HAP-1 (cell line): ENCODE data around the gene SLC26A11.
"Not testable (repeated sequence)": the region's sequence is repeated elsewhere in the genome, so short reads cannot be mapped to it uniquely, and the experiment has no call there.

ENCODE experiments used
- DNase-seq, 2 experiments: peaks; one replicate each; pipeline ENCODE4 v3.0.0-alpha.2; 2016 to 2020; ENCODE audit warnings: low spot score in 2 of 2
- H3K27me3 ChIP-seq: fragments of 250-450 bp; sonication (Bioruptor Pico); 2 replicates; pipeline ENCODE4 v1.5.1; 2020; ENCODE audit warnings: low read depth, mild to moderate bottlenecking, moderate library complexity
- H3K36me3 ChIP-seq: fragments of 250-450 bp; sonication (Bioruptor Pico); replicated peaks from 2 replicates; pipeline ENCODE4 v1.5.1; 2020; ENCODE audit warnings: mild to moderate bottlenecking
- H3K4me1 ChIP-seq: fragments of 250-450 bp; sonication (Bioruptor Pico); 2 replicates; pipeline ENCODE4 v1.5.1; 2020; ENCODE audit warnings: mild to moderate bottlenecking
- H3K4me3 ChIP-seq: fragments of 250-450 bp; sonication (Bioruptor Pico); 2 replicates; pipeline ENCODE4 v1.5.1; 2020; ENCODE audit warnings: mild to moderate bottlenecking, moderate library complexity
- H3K9me3 ChIP-seq: fragments of 250-450 bp; sonication (Bioruptor Pico); 2 replicates; pipeline ENCODE4 v1.5.1; 2020; ENCODE audit warnings: mild to moderate bottlenecking, moderate library complexity
- in situ Hi-C: fragments of 300-500 bp; cut with MboI; formaldehyde crosslinking; loops from 3 replicates; pipeline ENCODE4 v1.14.3; 2020; ENCODE audit warnings: low sequenced_read_pairs, inconsistent platforms, mixed read lengths

SLC26A11 gene

DNA sequence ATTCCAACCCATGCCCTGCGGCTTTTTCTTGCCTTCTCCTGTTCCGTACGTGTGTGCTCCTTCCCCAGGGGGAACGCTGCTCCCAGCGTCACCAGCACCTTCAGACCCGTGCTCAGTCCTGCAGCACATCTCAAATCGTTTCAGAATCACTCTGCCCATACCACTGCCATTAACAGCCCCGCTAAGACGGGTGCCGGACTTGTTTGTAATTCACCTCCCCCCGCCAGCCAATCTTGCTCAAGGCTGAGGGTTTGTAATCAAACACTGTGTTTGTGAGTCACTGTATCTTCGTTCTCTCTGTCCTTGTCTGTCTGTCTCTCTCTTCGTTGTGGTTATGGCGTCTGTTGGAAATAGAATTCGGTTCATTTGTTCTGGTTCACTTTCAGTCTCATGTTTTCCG, 33.1 kb upstream of the SLC26A11 start:
- no peak overlapping the region for H3K4me3 ChIP-seq

DNA sequence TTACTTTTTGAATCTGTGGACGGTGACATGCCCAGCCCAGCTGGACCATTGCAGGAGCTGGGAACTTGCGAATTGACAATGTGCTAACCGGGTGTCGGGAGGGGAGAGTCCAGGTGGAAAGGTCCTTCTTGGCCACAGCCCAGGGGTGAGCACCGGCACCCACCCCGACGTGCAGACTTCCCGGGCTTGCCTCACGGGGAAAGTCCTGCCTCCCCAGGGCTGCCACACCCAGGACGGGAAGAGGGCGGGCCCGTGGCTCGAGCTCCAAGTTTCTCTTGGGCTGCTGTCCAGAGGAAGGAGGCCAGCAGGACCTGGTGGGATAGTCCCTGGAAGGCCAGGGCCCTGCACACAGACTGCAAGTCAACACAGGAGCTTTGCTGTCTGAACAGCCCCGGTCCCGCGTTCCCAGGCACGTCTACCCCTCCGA, 32.7 kb upstream of the SLC26A11 start:
- Histone ChIP-seq H3K9me3 (no peaks in the 10 kb centered on the region), H3K36me3 (no peaks in the 10 kb centered on the region), H3K4me1 (no peaks in the 10 kb centered on the region), H3K4me3 (no peak overlapping the region), H3K27me3 (no peaks in the 10 kb centered on the region)
- DNase-seq: no peak
- in situ Hi-C loops: no loop called here

More for the DNA sequence above, 33.1 kb upstream of the SLC26A11 start:
- DNase-seq: no peak
- H3K36me3 ChIP-seq: no peaks in the 10 kb centered on the region
- no peaks in the 10 kb centered on the region for H3K4me1 ChIP-seq
- no peaks in the 10 kb centered on the region for H3K27me3 ChIP-seq
- no peaks in the 10 kb centered on the region for H3K9me3 ChIP-seq
- in situ Hi-C loops: no loop called here

DNA sequence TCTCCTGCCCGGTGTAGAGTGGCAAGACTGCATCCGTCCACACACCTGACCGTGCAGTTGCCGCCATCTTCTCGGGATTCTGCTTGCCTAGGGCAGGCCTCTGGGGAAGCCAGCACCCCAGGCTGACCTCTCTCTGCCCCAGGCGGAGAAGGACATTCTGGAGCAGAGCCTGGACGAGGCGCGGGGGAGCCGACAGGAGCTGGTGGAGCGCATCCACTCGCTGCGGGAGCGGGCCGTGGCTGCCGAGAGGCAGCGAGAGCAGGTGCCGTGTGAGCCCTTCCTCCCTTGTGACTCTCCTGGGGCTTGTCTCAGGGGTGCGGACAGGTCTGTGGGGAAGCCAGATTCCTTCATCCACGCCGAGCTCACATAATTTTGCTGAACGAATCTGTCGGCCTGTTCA, 30.6 kb upstream of the SLC26A11 start:
- Histone ChIP-seq H3K36me3 (no peaks in the 10 kb centered on the region), H3K4me3 (no peak overlapping the region), H3K9me3 (no peaks in the 10 kb centered on the region), H3K27me3 (no peaks in the 10 kb centered on the region), H3K4me1 (no peaks in the 10 kb centered on the region)
- in situ Hi-C loops: no loop called here
- DNase-seq: no peak

DNA sequence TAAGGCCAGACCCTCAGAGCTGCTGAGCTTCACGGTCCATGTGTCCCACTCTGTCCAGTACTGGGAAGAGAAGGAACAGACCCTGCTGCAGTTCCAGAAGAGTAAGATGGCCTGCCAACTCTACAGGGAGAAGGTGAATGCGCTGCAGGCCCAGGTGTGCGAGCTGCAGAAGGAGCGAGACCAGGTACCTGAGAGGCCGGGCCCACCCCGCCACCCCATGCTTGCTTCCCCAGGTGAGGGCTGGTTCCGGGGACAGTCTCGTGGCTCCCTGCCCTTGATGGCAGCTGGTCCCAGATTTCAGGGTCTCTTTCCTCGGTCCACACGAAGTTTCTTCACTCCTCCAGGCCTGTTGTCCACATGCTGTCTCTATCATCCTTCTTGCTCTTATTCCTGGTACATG, 29.5 kb upstream of the SLC26A11 start:
- in situ Hi-C loops: no loop called here
- Histone ChIP-seq H3K9me3 (no peaks in the 10 kb centered on the region), H3K4me1 (no peaks in the 10 kb centered on the region), H3K4me3 (no peak overlapping the region), H3K36me3 (no peaks in the 10 kb centered on the region), H3K27me3 (no peaks in the 10 kb centered on the region)
- DNase-seq: no peak

DNA sequence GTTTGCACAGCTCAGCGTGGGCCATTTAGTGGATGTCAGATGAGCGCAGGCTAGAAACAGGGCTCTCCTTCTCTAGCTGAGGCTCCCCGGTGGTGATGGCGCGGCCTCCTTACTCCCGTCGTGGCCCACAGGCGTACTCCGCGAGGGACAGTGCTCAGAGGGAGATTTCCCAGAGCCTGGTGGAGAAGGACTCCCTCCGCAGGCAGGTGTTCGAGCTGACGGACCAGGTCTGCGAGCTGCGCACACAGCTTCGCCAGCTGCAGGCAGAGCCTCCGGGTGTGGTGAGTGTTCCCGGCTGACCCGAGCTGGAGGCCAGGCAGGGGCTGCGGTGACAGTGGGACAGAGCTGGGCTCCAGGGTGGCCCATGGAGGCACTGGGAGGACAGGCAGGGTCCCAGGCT, 29.0 kb upstream of the SLC26A11 start:
- H3K27me3 ChIP-seq: no peaks in the 10 kb centered on the region
- H3K4me3 ChIP-seq: no peak overlapping the region
- in situ Hi-C loops: no loop called here
- no peaks in the 10 kb centered on the region for H3K4me1 ChIP-seq
- no peaks in the 10 kb centered on the region for H3K36me3 ChIP-seq
- no peaks in the 10 kb centered on the region for H3K9me3 ChIP-seq
- DNase-seq: no peak

DNA sequence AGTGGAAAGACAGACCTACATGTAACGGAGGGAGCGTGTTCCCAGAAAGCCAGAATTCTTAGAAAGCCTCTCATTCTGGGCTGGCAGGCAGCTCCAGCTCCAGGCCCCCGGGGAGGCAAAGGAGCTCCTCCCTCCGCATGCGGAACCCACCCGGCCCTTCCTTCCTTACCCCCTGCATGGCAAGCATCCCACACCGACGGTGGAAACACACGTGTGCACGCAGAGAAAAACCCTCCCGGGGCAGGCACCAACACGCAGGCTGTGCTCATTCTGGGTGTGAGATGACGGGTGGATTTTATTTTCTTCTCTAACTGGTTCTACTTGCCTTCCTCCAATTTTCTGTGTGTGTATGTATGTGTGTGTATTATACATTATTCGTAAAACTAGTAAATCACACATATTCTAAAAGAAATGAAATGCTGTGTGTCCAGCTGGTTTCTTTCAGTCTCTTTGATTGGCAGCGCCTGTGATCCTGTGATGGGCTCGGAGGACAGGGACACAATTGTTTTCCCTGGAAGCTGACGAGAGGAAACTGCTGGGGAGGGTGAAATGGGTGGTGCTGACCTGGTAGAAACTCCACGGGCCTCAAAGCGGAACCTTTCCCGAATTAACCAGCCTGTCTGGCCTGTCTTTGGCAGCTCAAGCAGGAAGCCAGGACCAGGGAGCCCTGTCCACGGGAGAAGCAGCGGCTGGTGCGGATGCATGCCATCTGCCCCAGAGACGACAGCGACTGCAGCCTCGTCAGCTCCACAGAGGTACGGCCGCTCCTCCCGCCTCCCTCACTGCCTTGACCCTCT, 28.2 kb upstream of the SLC26A11 start:
- in situ Hi-C loops: no loop called here
- no peak for DNase-seq
- H3K36me3 ChIP-seq: no peaks in the 10 kb centered on the region

DNA sequence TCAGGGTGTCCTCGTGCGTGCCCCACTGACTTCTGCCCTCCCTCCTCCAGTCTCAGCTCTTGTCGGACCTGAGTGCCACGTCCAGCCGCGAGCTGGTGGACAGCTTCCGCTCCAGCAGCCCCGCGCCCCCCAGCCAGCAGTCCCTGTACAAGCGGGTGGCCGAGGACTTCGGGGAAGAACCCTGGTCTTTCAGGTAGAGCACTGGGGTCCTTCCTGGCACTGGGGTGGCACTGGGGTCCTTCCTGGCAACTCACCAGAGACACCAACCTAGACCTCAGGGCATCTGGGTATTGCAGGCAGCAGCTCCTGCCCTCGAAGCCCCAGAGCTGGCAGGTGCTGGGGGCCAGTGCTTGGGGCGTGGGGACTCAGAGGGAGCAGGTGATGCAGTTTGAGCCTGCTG, 25.1 kb upstream of the SLC26A11 start:
- H3K27me3 ChIP-seq: no peaks in the 10 kb centered on the region
- H3K9me3 ChIP-seq: no peaks in the 10 kb centered on the region
- DNase-seq: no peak
- H3K4me1 ChIP-seq: no peaks in the 10 kb centered on the region
- no peaks in the 10 kb centered on the region for H3K36me3 ChIP-seq
- in situ Hi-C loops: no loop called here
- no peak overlapping the region for H3K4me3 ChIP-seq

More for the DNA sequence above, 28.2 kb upstream of the SLC26A11 start:
- H3K27me3 ChIP-seq: no peaks in the 10 kb centered on the region
- H3K4me3 ChIP-seq: no peak overlapping the region
- H3K9me3 ChIP-seq: no peaks in the 10 kb centered on the region
- H3K4me1 ChIP-seq: no peaks in the 10 kb centered on the region

DNA sequence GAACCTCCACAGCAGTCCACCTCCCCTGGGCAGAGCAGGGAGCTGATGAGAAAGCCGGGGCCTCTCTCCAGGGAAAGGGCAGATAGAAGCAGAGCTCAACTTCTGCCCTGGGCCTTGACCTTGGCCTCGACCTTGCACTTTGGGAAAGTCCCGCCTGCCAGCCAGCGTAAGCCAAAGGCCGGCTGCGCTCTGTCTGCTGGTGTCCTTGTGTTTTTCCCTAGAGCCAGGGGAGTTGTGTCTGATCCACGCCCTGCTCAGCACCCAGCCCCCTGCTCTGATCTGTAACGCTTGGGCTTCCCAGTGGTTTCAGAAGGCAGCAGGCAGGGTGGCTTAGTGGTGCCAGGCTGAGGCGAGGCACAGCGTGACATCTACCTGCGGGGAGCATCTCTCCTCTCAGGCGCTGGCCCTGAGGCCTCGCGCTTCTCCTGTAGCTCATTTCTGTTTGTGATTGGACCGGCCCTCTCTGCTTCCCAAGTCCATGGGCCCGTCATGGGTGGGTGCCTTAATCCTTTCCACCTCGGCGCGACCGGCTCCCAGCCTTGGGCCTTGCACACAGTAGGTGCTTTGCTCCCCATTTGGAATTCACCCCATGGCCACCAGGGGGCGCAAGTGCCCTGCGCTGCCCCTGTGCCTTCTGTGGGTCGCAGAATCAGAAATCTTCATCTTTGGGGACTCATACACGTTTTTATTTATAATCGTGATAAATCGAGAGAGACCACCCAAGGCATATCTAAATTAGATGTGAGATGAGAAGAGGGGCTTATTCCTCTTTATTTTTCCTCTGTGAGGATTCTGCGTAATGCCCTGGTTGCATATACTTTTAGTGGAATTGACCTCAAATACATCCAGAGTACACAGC, 24.3 kb upstream of the SLC26A11 start:
- DNase-seq: peak in 1 of 2 experiments; percentile 45
- H3K36me3 ChIP-seq: no peaks in the 10 kb centered on the region
- in situ Hi-C loops: no loop called here
- H3K9me3 ChIP-seq: no peaks in the 10 kb centered on the region
- no peaks in the 10 kb centered on the region for H3K27me3 ChIP-seq
- H3K4me1 ChIP-seq: no peaks in the 10 kb centered on the region
- no peak overlapping the region for H3K4me3 ChIP-seq

DNA sequence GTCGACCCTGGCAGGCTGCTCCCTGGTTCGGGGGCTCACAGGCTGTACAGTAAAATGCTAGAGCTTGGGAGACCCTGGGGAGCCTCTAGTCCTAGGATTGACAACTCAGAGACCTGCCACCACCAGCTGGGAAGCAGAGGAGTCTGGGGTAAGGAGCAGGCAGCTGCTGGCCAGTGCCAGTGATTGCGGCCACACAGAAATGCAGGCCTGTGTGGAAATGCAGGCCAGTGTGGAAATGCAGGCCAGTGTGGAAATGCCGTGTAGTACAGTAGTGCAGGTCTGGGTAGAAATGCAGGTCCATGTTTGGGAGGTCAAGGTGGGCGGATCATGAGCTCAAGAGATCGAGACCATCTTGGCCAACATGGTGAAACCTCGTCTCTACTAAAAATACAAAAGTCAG, 23.6 kb upstream of the SLC26A11 start:
- no peaks in the 10 kb centered on the region for H3K36me3 ChIP-seq
- no peak overlapping the region for H3K4me3 ChIP-seq
- H3K4me1 ChIP-seq: no peaks in the 10 kb centered on the region
- in situ Hi-C loops: no loop called here
- H3K27me3 ChIP-seq: no peaks in the 10 kb centered on the region
- H3K9me3 ChIP-seq: no peaks in the 10 kb centered on the region
- DNase-seq: no peak

DNA sequence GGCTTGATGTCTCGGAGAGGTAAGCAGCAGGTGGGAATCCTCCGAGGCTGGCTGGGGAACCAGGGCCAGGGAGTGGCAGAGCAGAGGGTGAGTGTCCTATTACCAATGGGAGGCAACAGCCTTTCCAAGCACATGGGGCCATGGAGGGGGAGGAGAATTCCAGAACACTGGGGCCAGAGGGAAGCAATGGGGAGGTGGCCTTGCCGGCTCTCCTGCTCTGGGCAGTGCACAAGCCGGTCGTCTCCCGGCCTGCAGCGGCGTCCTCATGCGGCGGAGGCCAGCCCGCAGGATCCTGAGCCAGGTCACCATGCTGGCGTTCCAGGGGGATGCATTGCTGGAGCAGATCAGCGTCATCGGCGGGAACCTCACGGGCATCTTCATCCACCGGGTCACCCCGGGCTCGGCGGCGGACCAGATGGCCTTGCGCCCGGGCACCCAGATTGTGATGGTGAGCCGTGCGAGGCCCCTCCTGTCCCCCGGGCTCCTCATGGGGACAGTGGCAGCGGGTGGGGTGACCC, 22.0 kb upstream of the SLC26A11 start:
- H3K4me3 ChIP-seq: no peak overlapping the region
- H3K27me3 ChIP-seq: no peaks in the 10 kb centered on the region
- no peak for DNase-seq
- no peaks in the 10 kb centered on the region for H3K36me3 ChIP-seq
- no peaks in the 10 kb centered on the region for H3K4me1 ChIP-seq
- in situ Hi-C loops: no loop called here
- no peaks in the 10 kb centered on the region for H3K9me3 ChIP-seq

DNA sequence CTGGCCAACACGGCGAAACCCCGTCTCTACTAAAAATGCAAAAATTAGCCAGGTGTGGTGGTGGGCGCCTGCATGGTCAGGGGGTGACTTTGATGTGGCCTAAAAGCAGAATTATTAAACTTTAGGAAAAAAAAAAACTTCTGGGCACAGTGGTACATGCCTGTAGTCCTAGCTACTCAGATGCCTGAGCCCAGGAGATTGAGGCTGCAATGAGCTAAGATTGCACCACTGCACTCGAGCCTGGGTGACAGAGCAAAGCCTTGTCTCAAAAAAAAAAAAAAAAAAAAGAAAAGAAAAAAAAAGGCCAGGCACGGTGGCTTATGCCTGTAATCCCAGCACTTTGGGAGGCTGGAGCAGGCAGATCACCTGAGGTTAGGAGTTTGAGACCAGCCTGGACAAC, 20.9 kb upstream of the SLC26A11 start:
- H3K9me3 ChIP-seq, in situ Hi-C loops, H3K4me3 ChIP-seq, H3K36me3 ChIP-seq, DNase-seq, H3K4me1 ChIP-seq, H3K27me3 ChIP-seq: not testable (repeated sequence)

DNA sequence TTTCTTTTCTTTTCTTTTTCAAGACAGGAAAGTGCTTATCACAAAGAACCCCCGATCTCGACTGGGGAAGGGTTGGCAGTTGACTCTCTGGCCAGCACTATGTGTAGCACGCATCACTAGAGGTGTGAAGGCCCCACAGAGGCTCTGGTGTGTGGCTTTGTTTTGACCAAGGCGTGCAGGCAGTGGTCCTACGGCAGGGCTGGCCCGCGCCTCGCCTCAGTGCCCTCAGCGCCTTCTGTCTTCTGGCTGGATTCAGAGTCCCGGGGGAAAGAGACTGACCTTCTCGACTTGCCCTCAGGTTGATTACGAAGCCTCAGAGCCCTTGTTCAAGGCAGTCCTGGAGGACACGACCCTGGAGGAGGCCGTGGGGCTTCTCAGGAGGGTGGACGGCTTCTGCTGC, 18.8 kb upstream of the SLC26A11 start:
- H3K4me3 ChIP-seq: no peak overlapping the region
- no peaks in the 10 kb centered on the region for H3K36me3 ChIP-seq
- H3K27me3 ChIP-seq: no peaks in the 10 kb centered on the region
- in situ Hi-C loops: no loop called here
- no peak for DNase-seq
- H3K9me3 ChIP-seq: no peaks in the 10 kb centered on the region
- H3K4me1 ChIP-seq: no peaks in the 10 kb centered on the region

DNA sequence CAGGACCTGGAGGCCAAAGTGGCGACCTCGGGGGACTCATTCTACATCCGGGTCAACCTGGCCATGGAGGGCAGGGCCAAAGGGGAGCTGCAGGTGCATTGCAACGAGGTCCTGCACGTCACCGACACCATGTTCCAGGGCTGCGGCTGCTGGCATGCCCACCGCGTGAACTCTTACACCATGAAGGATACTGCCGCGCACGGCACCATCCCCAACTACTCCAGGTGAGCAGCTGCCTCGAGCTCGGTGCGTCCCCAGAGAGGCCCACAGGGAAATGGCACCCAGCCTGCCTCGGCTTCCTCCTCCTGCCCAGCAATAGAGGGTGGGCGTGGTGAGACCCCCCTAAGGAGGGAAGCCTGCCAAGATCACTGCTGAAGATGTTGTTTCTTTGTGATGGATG, 18.0 kb upstream of the SLC26A11 start:
- Histone ChIP-seq H3K4me1 (no peaks in the 10 kb centered on the region), H3K27me3 (no peaks in the 10 kb centered on the region), H3K4me3 (no peak overlapping the region), H3K9me3 (no peaks in the 10 kb centered on the region), H3K36me3 (no peaks in the 10 kb centered on the region)
- in situ Hi-C loops: no loop called here
- no peak for DNase-seq

DNA sequence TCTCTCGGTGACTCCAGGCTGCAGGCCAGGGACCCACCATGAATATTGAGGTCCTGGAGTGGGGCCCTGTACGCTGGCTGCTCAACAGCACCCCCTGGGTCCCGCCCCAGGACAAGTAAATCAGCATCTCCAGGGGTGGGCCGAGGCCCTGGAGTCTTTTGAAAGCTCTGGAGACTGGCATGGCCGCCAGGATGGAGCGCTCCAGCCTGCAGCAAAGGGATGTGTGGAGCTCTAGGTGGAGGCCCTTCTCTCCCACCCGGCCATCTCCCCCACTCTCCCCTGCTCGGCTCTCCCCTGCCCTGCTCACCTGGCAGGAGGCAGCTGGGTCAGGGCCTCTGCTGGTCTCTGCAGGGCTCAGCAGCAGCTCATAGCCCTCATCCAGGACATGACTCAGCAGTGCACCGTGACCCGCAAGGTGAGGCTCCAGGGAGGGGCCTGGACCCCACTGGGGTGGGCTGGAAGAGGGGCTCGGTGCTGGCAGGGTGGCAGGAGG, 16.7 kb upstream of the SLC26A11 start:
- no peak for DNase-seq
- Histone ChIP-seq H3K36me3 (peaks cover 4% of the 10 kb centered on the region), H3K9me3 (no peaks in the 10 kb centered on the region), H3K27me3 (no peaks in the 10 kb centered on the region), H3K4me1 (no peaks in the 10 kb centered on the region), H3K4me3 (no peak overlapping the region)
- in situ Hi-C loops: no loop called here
